ENCODE measurements around the gene PPP2R1A.
A peak's percentile ranks its signal among the peaks of the same experiment; 100 is the strongest.

Gene PPP2R1A

GRCh38 chr19:52187407-52187806 is 2.4 kb upstream of the PPP2R1A start (continued):
- TF ChIP-seq ZBTB10 (tag by site-specific recombination; IDR thresholded peaks at IDR 0.05) (no peak), ZNF174 (tag by site-specific recombination; IDR thresholded peaks at IDR 0.05) (no peak), ZNF777 (tag by site-specific recombination; IDR thresholded peaks at IDR 0.05; ENCODE audit: borderline replicate concordance) (no peak)

- Histone ChIP-seq H3K36me3 (ENCODE audit: control insufficient read depth in 2 of 2, insufficient read depth in 1 of 2, low read length in 2 of 2) (peaks cover 18 to 25% of the 10 kb centered on the region in 2 experiments), H3K4me1 (ENCODE audit: control insufficient read depth, insufficient read depth, low read length) (peaks cover 12% of the 10 kb centered on the region; the same call in 1 of the 2 replicates), H3K27ac (ENCODE audit: extremely low read depth, low read depth, low read length) (peak overlapping the region; percentile 85), H3K4me3 (ENCODE audit: low read depth, low read length) (peak overlapping the region; percentile 32), H3K9me3 (ENCODE audit: control insufficient read depth, insufficient read depth, low read depth, low read length) (no peaks in the 10 kb centered on the region)
- ChIA-PET CTCF (interaction anchor here (0.8 to 1.1 kb wide), 2 partner anchors 13 to 51 kb away, joined by 3 to 6 read pairs; no protein-coding TSS in a partner anchor), POLR2A (interaction anchor here (0.5 to 2.3 kb wide), 33 partner anchors 8 to 1680 kb away, joined by 3 to 29 read pairs (median 4); partner anchors contain the start of genes ZNF432, ZNF614, ZNF616 and ZNF836)
- TF ChIP-seq EGR2 (tag by site-specific recombination; IDR thresholded peaks at IDR 0.05; ENCODE audit: low read depth) (no peak), ZNF404 (tag by site-specific recombination; IDR thresholded peaks at IDR 0.05) (no peak), ZNF560 (tag by site-specific recombination; IDR thresholded peaks at IDR 0.05; ENCODE audit: borderline replicate concordance) (no peak), KLF8 (tag by site-specific recombination; IDR thresholded peaks at IDR 0.05) (0 out of 2 replicates have a peak, but pooled peaks have one; percentile 16), ZNF155 (tag by site-specific recombination; IDR thresholded peaks at IDR 0.05) (no peak), ZNF843 (tag by site-specific recombination; IDR thresholded peaks at IDR 0.05) (peak; percentile 69; the same call in 1 of the 2 replicates), ZNF398 (tag by site-specific recombination; IDR thresholded peaks at IDR 0.05) (peak; percentile 46), MZF1 (tag by site-specific recombination; IDR thresholded peaks at IDR 0.05; ENCODE audit: borderline replicate concordance) (peak; percentile 53; the same call in 1 of the 2 replicates), ZNF501 (tag by site-specific recombination; IDR thresholded peaks at IDR 0.05) (0 out of 2 replicates have a peak, but pooled peaks have one; percentile 41), ZNF629 (tag by site-specific recombination; IDR thresholded peaks at IDR 0.05) (peak; percentile 82), KLF1 (tag by site-specific recombination; IDR thresholded peaks at IDR 0.05) (no peak), KLF16 (tag by site-specific recombination; IDR thresholded peaks at IDR 0.05) (peak; percentile 15; the same call in 1 of the 2 replicates), ZBTB21 (tag by site-specific recombination; IDR thresholded peaks at IDR 0.05) (peak; percentile 72), BCL6B (tag by site-specific recombination; IDR thresholded peaks at IDR 0.05) (no peak), ZNF580 (tag by site-specific recombination; IDR thresholded peaks at IDR 0.05) (peak; percentile 70), ZNF24 (tag by site-specific recombination; IDR thresholded peaks at IDR 0.05) (peak; percentile 30; the same call in 1 of the 2 replicates), BCL11A (tag by site-specific recombination; IDR thresholded peaks at IDR 0.05; ENCODE audit: low read depth) (no peak), ZSCAN23 (tag by site-specific recombination; IDR thresholded peaks at IDR 0.05) (no peak), ZNF621 (tag by site-specific recombination; IDR thresholded peaks at IDR 0.05) (no peak), ZNF391 (tag by site-specific recombination; IDR thresholded peaks at IDR 0.05; ENCODE audit: borderline replicate concordance, low read depth) (peak; percentile 78; the same call in 1 of the 2 replicates), ZNF785 (tag by site-specific recombination; IDR thresholded peaks at IDR 0.05) (peak; percentile 17; the same call in 1 of the 2 replicates), ZNF394 (tag by site-specific recombination; IDR thresholded peaks at IDR 0.05; ENCODE audit: borderline replicate concordance) (no peak), ZNF530 (tag by site-specific recombination; IDR thresholded peaks at IDR 0.05; ENCODE audit: low read depth) (no peak), ZNF677 (tag by site-specific recombination; IDR thresholded peaks at IDR 0.05) (no peak), GLIS1 (tag by site-specific recombination; IDR thresholded peaks at IDR 0.05) (peak; percentile 69)
Measured at GRCh38 chr19:52188822-52189734, 774 bp upstream of the PPP2R1A start.
